RPMI7951 (cell line): Measurements from ENCODE around the gene EVL. TPM values are rescaled to one million over a fixed set of nuclear protein-coding genes. Genes with fewer than 3 reads are reported as not detected.
"Not testable (repeated sequence)": the region's sequence is repeated elsewhere in the genome, so short reads cannot be mapped to it uniquely, and the experiment has no call there.

Source experiments
- DNase-seq: peaks from one replicate; pipeline ENCODE4 v3.0.0-alpha.2; 2012; ENCODE audit warnings: low read depth
- total RNA-seq: library from RNA; depleted of rRNA; stranded (reverse); fragments of >200 nt; shearing (Covaris generic); gene quantifications from 2 replicates; pipeline ENCODE4 v1.2.3, GENCODE V29; 2014; rRNA removed

The EVL gene
- total RNA-seq, 1 experiment from 2014 or later = 2.9 TPM

DNA sequence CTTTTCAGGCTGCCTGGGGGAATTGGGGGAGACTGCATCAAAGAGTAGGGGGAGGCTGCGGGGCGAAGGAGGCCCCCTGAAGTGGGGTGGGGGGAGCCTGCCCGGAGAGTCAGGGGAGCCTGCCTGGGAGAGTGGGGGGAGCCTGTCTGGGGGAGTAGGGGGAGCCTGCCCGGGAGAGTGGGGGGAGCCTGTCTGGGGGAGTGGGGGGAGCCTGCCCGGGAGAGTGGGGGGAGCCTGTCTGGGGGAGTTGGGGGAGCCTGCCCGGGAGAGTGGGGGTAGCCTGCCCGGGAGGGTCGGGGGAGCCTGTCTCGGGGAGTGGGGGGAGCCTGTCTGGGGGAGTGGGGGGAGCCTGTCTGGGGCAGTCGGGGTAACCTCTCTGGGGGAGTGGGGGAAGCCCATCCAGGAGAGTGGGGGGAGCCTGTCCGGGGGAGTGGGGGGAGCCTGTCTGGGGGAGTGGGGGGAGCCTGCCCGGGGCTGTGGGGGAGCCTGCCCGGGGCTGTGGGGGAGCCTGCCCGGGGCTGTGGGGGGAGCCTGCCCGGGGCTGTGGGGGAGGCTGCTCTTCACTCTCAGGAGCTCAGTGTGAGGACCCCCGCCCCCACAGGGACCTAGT is 100.7 kb downstream of the EVL start:
- DNase-seq = no peak

DNA sequence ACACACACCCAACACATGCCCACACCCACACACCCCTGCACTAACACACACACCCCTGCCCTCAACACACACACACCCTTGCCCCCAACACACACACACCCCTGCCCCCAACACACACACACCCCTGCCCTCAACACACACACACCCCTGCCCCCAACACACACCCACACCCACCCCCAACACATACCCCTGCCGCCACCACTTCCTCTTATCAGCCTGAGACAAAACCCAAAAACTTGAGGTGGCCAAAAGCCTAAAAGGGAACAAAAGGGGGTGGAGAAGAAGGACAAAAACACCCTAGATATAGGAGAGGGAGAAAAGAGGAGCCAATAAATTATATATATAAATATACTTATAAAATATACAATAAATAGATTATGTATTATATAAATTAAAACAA is 103.3 kb downstream of the EVL start:
- no peak for DNase-seq

DNA sequence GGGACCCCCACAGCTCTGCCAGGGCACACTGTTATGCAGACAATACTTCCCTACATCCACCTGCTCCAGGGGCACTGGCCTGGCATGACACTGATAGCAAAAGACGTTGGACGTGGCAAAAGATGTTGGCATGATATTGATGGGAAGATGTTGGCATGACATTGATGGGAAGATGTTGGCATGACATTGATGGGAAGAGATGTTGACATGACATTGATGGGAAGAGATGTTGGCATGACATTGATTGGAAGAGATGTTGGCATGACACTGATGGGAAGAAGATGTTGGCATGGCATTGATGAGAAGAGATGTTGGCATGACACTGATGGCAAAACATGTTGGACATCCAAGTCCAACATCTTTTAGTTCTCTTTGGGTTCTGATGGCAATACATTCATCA is 105.7 kb downstream of the EVL start:
- DNase-seq = no peak

DNA sequence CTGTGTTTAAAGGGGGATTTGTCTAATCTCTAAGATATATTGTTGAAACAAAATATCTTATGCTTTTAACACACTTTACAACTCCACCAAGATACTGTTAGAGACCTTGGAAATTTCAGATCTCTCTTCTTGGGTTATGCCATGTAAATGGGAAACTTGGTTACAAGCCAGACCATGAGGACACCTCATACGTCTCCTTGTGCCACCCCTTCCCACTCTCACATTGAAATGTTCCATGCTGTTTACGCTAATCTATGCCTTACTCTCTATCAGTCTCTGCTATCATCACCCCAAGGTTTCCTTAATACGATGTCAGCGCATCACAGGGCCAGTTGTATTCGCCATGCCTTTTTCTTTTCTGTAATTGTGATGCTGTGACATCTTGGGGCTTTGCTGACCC is 107.6 kb downstream of the EVL start:
- no peak for DNase-seq

DNA sequence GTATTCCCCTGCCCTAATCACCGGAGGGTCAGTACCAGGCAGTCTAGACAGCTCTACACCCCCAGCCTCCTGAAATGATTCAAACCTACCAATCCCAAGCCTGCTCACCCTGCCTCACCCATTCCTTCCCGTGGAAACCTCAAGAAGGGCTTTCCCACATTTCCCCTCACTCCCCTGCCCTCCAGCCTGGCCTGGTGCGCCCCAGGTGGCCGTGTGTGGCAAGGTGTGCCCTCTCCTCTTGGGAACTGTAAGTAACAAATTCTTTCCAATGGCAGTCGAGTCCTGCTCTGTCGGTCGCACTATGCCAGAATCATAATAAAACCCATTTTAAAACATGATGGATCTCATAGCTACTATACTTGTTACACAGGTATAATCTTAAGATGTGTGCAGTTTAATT is 108.1 kb downstream of the EVL start:
- DNase-seq = no peak

DNA sequence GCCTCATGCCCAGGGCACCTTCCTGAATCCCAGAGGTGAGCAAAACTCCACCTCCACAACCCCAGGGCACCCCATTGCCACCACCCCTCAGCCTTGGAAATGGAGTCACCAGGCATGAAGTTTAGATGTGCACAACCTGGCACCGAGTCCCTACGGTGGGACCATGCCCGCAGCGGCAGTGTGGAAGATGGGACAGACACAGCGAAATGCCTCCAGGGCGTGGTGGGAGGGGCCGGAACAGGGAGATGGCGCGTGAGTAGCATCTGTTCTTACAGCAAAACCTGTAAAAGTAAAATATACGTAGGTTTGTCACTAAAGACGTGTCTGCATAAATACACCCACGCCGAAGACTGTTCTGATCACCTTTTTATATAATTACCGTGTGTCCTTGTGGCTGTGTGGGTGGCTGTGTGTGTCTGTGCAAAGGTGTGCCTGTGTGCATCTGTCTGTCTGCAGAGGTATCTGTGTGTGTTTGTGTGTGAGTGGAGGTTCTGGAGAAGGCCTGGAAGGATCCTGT is 111.6 kb downstream of the EVL start:
- DNase-seq = no peak

DNA sequence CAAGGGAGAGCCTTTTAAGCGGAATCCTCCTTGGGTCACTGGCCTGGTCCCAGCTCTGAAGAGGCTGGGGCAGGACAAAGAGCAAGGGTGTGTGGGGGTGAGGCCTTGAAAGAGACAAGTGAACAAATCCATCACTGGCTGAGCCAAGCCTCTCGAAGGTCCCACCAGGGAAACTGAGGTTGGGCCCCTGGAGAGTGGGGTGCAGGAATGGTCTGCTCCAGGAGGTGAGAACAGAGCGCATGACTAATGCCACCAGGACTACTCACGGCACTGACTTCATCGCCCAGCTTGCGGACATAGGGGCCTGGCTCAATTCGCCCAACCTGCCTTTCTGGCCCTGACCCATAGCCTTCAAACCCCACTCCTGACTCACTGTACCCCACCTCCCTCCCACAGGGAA is 113.5 kb downstream of the EVL start:
- DNase-seq = no peak

DNA sequence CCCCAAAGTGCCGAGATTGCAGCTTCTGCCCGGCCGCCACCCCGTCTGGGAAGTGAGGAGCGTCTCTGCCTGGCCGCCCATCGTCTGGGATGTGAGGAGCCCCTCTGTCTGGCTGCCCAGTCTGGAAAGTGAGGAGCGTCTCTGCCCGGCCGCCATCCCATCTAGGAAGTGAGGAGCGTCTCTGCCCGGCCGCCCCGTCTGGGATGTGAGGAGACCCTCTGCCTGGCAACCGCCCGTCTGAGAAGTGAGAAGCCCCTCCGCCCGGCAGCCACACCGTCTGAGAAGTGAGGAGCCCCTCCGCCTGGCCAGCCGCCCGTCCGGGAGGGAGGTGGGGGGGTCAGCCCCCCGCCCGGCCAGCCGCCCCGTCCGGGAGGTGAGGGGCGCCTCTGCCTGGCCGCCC is 115.4 kb downstream of the EVL start:
- DNase-seq = not testable (repeated sequence)

DNA sequence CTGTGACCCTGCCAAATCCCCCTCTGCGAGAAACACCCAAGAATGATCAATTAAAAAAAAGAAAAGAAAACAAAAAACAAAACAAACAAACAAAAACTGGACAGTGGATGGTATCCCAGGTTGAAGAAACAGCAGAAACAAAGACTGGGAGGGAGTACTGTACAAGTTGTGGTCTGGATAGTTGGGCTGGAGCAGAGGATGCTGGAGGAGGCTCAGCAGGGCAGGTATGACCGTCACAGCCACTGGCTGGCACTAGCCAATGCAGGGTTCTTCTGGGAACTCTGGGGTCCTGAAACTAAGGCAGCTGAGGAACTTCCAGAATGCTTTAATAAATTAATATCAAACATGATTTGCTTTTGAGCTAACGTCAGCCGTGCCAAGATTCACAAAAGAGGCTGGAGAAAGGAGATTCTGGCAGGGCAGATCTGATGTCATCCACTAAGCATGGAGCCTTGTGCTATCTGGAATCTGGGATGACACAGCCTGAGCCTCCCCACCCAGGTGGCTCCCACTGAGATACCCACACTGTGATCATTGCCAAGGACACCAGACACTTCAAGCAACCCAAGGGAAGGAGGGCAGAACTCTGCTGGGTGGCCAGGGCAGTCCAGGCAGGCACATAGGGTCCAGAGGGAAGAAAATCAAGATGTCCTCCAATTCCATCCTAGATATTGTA is 116.8 kb downstream of the EVL start:
- DNase-seq = not testable (repeated sequence)

DNA sequence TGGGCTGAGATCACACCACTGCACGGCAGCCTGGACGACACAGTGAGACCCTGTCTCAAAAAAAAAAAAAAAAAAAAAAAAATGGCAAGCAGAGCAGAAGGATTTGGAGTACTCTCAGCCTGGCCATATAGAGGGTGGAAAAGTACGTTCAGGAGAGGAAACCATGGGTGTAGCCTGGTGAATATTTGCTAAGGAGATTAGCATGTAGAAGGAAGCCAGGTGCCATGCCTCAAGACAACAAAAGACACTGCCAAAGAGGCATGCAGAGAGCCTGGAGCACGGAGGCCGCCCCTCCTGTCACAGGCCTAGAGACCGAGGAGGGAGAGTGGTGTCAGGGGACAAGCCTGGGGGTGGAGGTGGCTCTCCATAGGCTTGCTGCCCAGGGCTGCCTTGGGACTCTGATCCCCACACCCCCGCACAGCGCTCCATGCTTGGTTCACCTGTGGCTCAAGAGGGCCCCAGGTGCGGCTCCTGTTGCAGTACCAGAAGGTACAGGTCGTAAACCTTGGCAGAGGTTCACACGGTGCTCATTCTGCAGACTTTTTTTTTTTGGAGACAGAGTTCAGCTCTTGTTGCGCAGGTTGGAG is 122.1 kb downstream of the EVL start:
- DNase-seq = no peak

DNA sequence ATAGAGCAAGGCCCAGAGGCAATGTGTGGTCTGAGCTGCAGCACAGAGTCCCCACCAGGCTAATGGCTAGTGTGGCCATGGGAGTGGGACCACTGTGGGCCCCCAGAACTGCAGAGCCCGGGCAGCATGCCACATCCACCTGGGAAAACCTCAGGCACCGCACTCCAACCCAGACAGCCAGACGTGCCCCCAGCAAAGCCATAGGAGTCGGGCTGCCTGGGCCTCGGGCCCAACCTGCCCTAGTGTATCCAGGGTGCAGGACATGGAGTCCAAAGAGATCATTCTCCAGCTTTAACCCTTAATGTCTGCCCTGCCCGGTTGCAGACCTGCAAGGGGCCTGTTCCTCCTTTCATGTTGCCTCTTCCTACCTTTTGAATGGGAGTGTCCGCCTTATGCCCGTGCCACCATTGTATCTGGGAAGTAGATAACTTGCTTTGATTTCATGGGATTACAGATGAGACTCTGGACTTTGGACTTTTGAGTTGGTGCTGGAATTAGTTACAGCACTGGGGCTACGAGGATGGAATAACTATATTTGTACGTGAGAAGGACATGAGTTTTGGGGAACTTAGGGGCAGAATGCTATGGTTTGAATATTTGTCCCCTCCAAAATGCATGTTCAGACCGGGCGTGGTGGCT is 123.3 kb downstream of the EVL start:
- DNase-seq = no peak

DNA sequence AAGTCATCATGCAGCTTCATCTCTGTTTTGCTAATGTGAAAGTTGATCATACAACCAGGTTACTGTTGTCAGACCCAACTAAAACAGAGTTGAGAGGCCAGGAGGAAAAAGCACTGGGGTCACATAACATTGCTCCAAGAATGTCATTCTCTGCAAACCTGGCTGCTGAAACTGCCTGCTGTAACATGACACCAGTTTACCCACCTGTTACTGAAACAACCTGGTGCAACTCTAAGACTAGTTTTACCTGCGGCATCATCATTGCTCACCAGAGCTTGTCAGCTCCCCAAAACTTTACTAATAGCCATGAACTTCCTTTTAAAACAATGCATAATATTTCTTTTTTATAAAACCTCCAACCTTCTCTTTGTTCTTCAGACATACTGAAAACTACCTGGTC is 124.9 kb downstream of the EVL start:
- DNase-seq = no peak

DNA sequence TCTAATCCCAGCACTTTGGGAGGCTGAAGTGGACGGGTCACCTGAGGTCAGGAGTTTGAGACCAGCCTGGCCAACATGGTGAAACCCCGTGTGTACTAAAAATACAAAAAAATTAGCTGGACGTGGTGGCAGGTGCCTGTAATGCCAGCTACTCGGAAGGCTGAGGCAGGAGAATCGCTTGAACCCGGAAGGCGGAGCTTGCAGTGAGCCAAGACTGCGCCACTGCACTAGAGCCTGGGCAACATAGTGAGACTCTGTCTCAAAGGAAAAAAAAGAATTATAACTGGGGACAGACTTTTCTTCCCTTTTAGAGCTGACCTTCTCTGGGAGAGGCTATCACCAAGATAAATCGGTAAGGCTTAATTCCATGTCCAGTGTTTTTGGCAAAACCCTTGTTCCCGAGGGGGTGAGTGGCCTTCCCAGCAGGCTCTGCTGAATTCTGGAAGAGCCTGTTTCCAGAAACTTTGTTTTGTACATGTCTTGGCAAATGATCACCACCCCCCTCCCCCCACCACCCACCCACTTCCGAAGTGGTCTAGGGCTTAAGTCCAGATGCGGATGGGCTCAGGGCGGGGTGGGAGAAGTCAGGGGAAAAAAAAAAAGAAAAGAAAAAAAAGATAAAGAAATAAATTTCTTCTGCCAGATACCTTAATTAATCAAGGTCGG is 126.5 kb downstream of the EVL start:
- DNase-seq = no peak

DNA sequence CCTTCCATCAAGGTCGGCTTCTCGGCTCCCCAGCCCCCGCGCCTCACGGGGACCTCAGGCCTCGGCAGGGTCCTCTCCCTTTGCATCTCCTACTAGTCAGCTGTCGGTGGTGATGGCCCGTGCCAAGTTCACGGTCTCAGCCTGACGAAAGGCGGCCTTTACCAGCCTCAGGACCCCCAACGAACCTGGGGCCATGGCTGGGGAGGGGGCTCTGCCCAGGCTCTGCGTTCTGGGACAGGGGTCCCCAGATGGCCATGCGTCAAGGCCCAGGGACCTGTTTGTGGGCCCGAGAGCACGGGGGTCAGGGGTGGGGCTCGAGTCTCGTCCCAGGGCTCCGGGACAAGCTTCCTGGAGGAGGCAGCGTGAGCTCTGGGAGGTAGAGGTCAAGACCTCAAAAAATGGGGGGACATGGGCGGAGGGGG is 127.0 kb downstream of the EVL start:
- no peak for DNase-seq

DNA sequence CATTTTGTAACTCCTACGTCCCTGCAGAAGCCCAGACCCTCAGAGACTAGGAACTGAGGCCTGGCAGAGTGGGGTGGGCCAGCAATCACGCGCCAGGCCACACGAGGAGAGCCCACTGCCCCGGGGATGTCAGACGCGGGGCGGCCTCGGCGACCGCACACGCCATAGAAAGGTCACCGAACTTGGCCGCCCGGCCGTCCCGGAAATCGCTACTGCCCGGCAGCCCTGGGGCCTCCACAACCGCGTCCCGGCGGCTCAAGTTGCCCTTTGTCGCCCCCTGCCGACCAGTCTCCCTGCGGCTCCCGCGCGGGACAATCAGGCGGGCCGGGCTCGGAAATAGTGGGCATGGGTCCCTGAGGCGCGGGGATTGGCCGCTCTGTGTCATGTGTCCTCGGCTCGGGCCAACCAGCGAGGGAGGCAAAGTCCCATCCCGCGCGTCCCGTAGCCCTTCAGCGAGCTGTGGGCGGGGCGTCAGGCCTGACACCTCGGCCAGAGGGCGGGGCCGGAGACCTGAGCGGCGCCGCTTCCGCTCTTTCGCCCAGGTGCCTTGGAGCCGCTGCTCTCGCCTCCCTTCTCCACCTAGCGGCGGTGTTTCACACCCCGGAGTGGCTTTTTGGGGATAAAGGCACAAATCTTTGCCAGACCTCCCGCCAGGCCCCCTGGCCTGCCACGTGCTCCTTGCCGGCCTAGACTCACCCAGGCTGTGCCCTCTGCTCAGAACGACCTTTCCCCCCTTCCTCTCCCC is 127.6 kb downstream of the EVL start:
- DNase-seq = peak; percentile 89

Other genes starting within 250 kb of the EVL start
- gene DEGS2, start 94.2 kb downstream of the EVL start, total RNA-seq = not detected in 2 replicates
- 34.1 and 53.0 TPM in 2 replicates for gene YY1, start 173.7 kb downstream of the EVL start, total RNA-seq
- gene SLC25A29, start 241.0 kb downstream of the EVL start, total RNA-seq = 7.7 and 10.9 TPM in 2 replicates